ENCODE data around the gene OPCML.

DNA sequence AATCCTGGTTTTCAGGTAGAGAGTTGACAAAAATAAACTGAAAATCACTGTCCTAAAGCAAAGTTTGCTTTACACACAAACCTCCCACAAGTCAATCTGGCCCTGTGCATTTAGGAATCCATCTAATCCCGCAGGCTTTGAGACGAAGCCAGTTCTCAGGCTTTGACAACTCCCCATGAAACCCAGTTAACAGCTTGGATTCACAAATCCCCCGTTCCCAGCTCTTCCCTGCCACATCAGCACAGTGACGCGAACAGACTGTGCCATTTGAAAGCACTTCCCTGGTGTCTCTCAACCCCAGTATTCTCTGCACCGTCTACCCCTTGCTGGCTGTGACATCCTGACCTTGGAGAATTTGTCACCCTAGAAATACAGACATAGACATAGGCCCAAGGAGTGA lies 117.8 kb downstream of the OPCML start:
- TF ChIP-seq, protein P1, sequence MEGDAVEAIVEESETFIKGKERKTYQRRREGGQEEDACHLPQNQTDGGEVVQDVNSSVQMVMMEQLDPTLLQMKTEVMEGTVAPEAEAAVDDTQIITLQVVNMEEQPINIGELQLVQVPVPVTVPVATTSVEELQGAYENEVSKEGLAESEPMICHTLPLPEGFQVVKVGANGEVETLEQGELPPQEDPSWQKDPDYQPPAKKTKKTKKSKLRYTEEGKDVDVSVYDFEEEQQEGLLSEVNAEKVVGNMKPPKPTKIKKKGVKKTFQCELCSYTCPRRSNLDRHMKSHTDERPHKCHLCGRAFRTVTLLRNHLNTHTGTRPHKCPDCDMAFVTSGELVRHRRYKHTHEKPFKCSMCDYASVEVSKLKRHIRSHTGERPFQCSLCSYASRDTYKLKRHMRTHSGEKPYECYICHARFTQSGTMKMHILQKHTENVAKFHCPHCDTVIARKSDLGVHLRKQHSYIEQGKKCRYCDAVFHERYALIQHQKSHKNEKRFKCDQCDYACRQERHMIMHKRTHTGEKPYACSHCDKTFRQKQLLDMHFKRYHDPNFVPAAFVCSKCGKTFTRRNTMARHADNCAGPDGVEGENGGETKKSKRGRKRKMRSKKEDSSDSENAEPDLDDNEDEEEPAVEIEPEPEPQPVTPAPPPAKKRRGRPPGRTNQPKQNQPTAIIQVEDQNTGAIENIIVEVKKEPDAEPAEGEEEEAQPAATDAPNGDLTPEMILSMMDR (CRISPR knock-in tag; IDR thresholded peaks at IDR 0.05) = no peak
- TF ChIP-seq MYC (CRISPR knock-in tag; IDR thresholded peaks at IDR 0.05; ENCODE audit: borderline replicate concordance) (no peak), FOXK2 (IDR thresholded peaks at IDR 0.05) (no peak), BRCA1 (CRISPR knock-in tag; IDR thresholded peaks at IDR 0.05) (no peak), POLR2AphosphoS5 (IDR thresholded peaks at IDR 0.05; ENCODE audit: low read depth, low read length) (no peak)
- TF ChIP-seq, protein P2, sequence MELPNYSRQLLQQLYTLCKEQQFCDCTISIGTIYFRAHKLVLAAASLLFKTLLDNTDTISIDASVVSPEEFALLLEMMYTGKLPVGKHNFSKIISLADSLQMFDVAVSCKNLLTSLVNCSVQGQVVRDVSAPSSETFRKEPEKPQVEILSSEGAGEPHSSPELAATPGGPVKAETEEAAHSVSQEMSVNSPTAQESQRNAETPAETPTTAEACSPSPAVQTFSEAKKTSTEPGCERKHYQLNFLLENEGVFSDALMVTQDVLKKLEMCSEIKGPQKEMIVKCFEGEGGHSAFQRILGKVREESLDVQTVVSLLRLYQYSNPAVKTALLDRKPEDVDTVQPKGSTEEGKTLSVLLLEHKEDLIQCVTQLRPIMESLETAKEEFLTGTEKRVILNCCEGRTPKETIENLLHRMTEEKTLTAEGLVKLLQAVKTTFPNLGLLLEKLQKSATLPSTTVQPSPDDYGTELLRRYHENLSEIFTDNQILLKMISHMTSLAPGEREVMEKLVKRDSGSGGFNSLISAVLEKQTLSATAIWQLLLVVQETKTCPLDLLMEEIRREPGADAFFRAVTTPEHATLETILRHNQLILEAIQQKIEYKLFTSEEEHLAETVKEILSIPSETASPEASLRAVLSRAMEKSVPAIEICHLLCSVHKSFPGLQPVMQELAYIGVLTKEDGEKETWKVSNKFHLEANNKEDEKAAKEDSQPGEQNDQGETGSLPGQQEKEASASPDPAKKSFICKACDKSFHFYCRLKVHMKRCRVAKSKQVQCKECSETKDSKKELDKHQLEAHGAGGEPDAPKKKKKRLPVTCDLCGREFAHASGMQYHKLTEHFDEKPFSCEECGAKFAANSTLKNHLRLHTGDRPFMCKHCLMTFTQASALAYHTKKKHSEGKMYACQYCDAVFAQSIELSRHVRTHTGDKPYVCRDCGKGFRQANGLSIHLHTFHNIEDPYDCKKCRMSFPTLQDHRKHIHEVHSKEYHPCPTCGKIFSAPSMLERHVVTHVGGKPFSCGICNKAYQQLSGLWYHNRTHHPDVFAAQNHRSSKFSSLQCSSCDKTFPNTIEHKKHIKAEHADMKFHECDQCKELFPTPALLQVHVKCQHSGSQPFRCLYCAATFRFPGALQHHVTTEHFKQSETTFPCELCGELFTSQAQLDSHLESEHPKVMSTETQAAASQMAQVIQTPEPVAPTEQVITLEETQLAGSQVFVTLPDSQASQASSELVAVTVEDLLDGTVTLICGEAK (IDR thresholded peaks at IDR 0.05) = no peak
- TF ChIP-seq, protein P2 (CRISPR knock-in tag; IDR thresholded peaks at IDR 0.05) = no peak

All from HepG2 (cell line).